NT2/D1 (cell line): Measurements from ENCODE around the gene ADAMTS7.
"Not testable (repeated sequence)": the region's sequence is repeated elsewhere in the genome, so short reads cannot be mapped to it uniquely, and the experiment has no call there.

Source experiments
- DNase-seq: peaks from one replicate; pipeline ENCODE4 v3.0.0-alpha.2; 2011; ENCODE audit warnings: low read depth, low spot score
- H3K27me3 ChIP-seq: 2 replicates; pipeline ENCODE4 v1.6.0; 2011; ENCODE audit warnings: mild to moderate bottlenecking; ENCODE audit not compliant: insufficient read length, insufficient read depth
- H3K36me3 ChIP-seq: 2 replicates; pipeline ENCODE4 v1.6.1; 2011; ENCODE audit warnings: mild to moderate bottlenecking, low read length, mixed read lengths; ENCODE audit not compliant: insufficient read depth, insufficient read length
- H3K4me1 ChIP-seq: 2 replicates; pipeline ENCODE4 v1.5.1; 2011; ENCODE audit not compliant: insufficient read depth, insufficient read length
- H3K4me3 ChIP-seq: 2 replicates; pipeline ENCODE4 v1.5.1; 2011; ENCODE audit warnings: low read depth; ENCODE audit not compliant: insufficient read length
- H3K9ac ChIP-seq: 2 replicates; pipeline ENCODE4 v1.6.0; 2011; ENCODE audit warnings: low read depth; ENCODE audit not compliant: insufficient read length
- H3K9me3 ChIP-seq: 2 replicates; pipeline ENCODE4 v1.5.1; 2011; ENCODE audit warnings: mild to moderate bottlenecking, low read length; ENCODE audit not compliant: insufficient read depth
- SUZ12 ChIP-seq: IDR thresholded peaks from 2 replicates; pipeline ENCODE4 v1.6.1; 2011; ENCODE audit not compliant: insufficient read length, insufficient read depth; ENCODE audit errors: extremely low read depth
- YY1 ChIP-seq: IDR thresholded peaks from 2 replicates; pipeline ENCODE4 v1.6.1; 2011; ENCODE audit not compliant: insufficient read length, insufficient read depth
- ZNF274 ChIP-seq: IDR thresholded peaks from 2 replicates; pipeline ENCODE4 v1.6.1; 2011; ENCODE audit warnings: mild to moderate bottlenecking, low read depth, low read length

Gene ADAMTS7

GRCh38 chr15:78800806-78801205 lies 10.5 kb downstream of the ADAMTS7 start:
- Histone ChIP-seq H3K36me3 (peaks cover 16% of the 10 kb centered on the region), H3K4me3 (no peak overlapping the region), H3K4me1 (peaks cover 6% of the 10 kb centered on the region), H3K9ac (no peak overlapping the region), H3K9me3 (no peaks in the 10 kb centered on the region), H3K27me3 (no peaks in the 10 kb centered on the region)
- DNase-seq: no peak
- no peak for TF ChIP-seq ZNF274
- no peak for TF ChIP-seq SUZ12
- TF ChIP-seq YY1: no peak

DNA sequence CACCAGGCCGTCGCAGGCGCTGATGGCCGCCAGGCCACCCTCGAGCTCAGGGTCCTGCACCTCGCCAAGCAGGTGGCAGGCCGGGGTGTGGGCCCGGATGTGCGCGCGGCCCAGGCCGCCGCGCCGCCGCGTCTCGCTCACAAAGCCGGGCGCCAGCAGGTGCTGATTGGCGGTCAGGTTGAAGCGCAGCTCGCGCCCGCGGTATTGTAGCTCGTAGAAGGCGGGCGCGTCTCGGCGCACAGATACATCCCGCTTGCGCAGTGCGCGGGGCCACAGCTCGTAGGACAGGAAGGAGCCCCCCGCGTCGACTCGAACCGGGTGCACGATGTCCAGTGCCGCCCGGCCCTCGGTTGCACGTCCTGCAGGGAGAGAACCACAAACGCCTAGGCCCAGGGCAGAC lies 11.1 kb downstream of the ADAMTS7 start:
- TF ChIP-seq ZNF274 (no peak), YY1 (no peak), SUZ12 (no peak)
- no peak overlapping the region for H3K9ac ChIP-seq
- no peak overlapping the region for H3K4me3 ChIP-seq
- H3K36me3 ChIP-seq: peaks cover 22% of the 10 kb centered on the region
- DNase-seq: no peak
- peaks cover 6% of the 10 kb centered on the region for H3K4me1 ChIP-seq
- no peaks in the 10 kb centered on the region for H3K9me3 ChIP-seq
- no peaks in the 10 kb centered on the region for H3K27me3 ChIP-seq

DNA sequence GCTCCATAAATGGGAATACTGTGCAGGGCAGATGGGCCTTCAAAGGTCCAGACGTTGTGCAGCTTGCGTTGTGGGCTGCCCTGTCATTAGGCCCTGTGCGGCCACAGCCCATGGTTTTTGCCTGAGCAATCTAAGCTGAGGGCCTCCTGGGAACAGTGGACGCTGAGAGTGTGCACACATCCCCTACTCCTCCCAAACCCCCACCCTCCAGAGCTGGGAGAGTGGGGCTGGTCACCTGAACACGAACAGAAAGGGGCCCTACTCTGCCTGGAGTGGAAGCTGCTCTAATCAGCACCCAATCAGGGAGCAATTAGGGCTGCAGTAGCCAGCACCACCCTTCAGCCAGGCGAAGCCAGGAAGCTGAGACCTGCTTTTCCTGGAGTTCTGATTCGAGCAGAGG lies 12.2 kb downstream of the ADAMTS7 start:
- peaks cover 30% of the 10 kb centered on the region for H3K36me3 ChIP-seq
- not testable (repeated sequence) for H3K9ac ChIP-seq, H3K4me1 ChIP-seq, H3K27me3 ChIP-seq, H3K9me3 ChIP-seq, H3K4me3 ChIP-seq, DNase-seq

GRCh38 chr15:78798355-78798754 lies 12.9 kb downstream of the ADAMTS7 start:
- peaks cover 30% of the 10 kb centered on the region for H3K36me3 ChIP-seq
- H3K27me3 ChIP-seq, H3K4me3 ChIP-seq, H3K9ac ChIP-seq, H3K9me3 ChIP-seq, H3K4me1 ChIP-seq, DNase-seq: not testable (repeated sequence)

DNA sequence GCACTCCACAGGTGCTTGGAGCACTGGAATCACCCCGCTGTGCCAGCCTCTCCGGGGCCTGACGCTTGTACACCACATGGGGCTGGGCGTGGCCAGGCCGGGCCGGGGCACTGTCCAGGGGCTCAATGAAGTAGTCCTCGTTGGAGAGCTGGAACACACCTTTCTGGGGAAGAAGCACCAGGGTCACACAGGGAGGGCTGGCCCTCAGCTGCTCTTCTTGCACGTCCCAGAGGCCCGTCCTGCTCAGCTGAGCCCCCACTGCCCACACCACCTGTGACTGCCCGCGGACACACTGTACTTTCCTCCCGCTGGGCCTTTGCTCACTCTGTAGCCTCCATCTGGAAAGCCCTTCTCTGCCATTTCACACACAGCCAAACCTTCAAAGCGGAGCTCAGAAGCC lies 13.3 kb downstream of the ADAMTS7 start:
- no peaks in the 10 kb centered on the region for H3K27me3 ChIP-seq
- no peaks in the 10 kb centered on the region for H3K9me3 ChIP-seq
- H3K4me3 ChIP-seq: no peak overlapping the region
- H3K9ac ChIP-seq: no peak overlapping the region
- peaks cover 6% of the 10 kb centered on the region for H3K4me1 ChIP-seq
- TF ChIP-seq ZNF274 (no peak), SUZ12 (no peak), YY1 (no peak)
- DNase-seq: no peak
- peaks cover 30% of the 10 kb centered on the region for H3K36me3 ChIP-seq

GRCh38 chr15:78796510-78796909 lies 14.8 kb downstream of the ADAMTS7 start:
- H3K9ac ChIP-seq: no peak overlapping the region
- TF ChIP-seq SUZ12: no peak
- no peaks in the 10 kb centered on the region for H3K27me3 ChIP-seq
- H3K9me3 ChIP-seq: no peaks in the 10 kb centered on the region
- DNase-seq: no peak
- H3K4me3 ChIP-seq: no peak overlapping the region
- peaks cover 6% of the 10 kb centered on the region for H3K4me1 ChIP-seq
- H3K36me3 ChIP-seq: peaks cover 32% of the 10 kb centered on the region

- no peak for DNase-seq
- peaks cover 43% of the 10 kb centered on the region for H3K36me3 ChIP-seq
- TF ChIP-seq ZNF274 (no peak), YY1 (no peak), SUZ12 (no peak)
Observed at GRCh38 chr15:78795043-78795442, 16.2 kb downstream of the ADAMTS7 start.

GRCh38 chr15:78794446-78794845 lies 16.8 kb downstream of the ADAMTS7 start:
- not testable (repeated sequence) for DNase-seq, H3K4me3 ChIP-seq, H3K27me3 ChIP-seq, H3K4me1 ChIP-seq, H3K9ac ChIP-seq, H3K9me3 ChIP-seq
- H3K36me3 ChIP-seq: peaks cover 48% of the 10 kb centered on the region

More at GRCh38 chr15:78795043-78795442, 16.2 kb downstream of the ADAMTS7 start:
- peaks cover 3% of the 10 kb centered on the region for H3K4me1 ChIP-seq
- no peaks in the 10 kb centered on the region for H3K27me3 ChIP-seq
- H3K4me3 ChIP-seq: no peak overlapping the region
- H3K9ac ChIP-seq: no peak overlapping the region
- H3K9me3 ChIP-seq: no peaks in the 10 kb centered on the region
